ENCODE data around the gene MFAP3.
"Not testable (repeated sequence)": the region's sequence is repeated elsewhere in the genome, so short reads cannot be mapped to it uniquely, and the experiment has no call there.

Gene MFAP3

DNA sequence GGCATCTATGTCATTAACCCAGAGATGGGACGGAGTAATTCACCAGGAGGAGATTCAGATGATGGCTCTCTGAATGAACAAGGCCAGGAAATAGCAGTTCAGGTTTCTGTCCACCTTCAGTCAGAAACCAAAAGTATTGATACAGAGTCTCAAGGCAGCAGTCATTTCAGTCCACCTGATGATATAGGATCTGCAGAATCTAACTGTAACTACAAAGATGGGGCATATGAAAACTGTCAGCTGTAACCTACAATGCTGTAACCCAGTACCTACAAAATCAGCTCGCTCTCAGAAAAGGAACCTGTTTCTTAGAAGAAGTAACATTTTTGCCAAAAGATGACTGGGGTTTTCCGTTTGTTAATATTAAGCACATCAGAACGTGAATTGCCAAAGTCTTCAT, 14.7 kb downstream of the MFAP3 start:
- no peak for DNase-seq (ENCODE audit: low read depth in 2 of 2)

DNA sequence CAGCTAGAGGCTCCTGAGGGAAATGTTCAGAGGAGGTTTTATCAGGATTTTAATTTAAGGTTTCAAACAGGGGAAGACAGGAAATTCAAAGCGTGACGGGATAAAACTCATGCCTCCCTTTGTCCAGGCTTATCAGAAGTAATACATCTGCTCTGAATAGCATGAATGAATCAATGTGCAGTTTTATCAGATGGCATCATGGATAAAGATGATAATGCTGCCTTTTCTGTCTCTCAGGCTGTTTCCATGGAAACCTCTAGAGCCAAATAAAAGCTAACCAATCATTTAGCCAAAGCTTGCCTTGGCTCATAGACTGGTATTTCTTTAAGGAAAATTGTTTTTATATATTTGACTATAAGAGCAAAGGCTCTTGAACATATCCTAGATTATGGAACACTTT, 16.4 kb downstream of the MFAP3 start:
- no peak for DNase-seq (ENCODE audit: low read depth in 2 of 2)

DNA sequence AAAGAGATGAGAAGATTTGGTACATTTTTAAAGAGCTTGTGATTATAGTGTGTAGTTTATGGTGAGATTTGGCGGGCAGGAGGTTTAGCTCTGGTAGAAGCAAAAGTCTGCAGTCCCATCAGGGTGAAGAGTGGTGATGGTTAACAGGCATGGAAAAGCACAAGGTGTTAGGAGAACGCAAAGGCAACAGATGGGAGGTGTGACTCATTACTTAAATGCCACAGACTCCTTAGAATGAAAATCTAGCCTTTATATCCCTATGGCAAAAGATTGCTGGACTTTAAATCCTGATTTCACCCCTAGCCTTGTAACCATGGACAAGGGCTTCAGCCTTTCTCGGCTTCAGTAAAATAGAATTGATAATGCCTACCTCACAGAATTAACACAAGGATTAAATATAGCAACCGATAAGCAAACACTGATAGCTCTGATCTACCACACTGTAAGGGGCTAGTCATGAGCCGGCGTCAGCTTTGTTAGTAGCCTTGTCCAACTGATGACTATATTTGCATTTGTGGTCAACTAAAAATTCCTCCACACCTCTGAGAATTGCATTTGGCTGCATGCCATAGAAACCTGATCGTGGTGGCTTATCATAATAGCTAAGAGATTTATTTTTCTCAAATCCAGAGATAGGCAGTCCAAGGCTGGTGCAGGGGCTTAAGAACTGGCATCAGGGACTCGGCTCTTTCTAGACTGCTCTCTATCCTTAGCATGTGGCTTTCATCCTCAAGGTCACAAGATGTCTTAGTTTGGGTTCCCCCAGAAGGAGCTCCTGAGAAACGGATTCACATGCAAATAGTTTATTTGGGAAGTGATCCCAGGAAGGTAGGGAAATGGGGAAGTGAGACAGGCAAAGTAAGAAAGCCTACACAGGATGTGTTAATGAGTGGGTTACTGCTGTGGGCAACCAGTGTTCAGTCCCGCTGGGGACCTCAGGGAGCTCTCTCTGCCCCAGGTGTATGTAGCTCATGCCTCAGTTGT, 19.6 kb downstream of the MFAP3 start:
- DNase-seq (ENCODE audit: low read depth in 2 of 2): no peak

DNA sequence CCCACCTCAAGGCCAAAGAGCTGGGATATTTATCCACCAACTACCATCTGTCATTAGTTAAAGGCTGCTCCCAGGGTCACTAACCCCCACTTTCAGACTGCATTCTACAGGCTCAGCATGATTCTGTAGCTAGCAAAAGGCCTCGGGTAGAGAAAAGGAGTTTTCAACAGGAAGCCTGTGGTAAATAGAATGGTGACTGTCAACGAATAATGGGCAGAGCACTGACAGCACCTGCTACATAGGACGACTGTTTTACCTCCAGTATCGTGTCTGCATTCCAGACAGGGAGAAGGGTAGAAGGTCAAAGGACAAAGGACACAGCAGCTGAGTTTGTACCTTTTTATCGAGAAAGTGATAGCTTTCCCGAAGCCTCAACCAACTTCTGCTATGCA, 20.3 kb downstream of the MFAP3 start:
- no peak for DNase-seq (ENCODE audit: low read depth in 2 of 2)

DNA sequence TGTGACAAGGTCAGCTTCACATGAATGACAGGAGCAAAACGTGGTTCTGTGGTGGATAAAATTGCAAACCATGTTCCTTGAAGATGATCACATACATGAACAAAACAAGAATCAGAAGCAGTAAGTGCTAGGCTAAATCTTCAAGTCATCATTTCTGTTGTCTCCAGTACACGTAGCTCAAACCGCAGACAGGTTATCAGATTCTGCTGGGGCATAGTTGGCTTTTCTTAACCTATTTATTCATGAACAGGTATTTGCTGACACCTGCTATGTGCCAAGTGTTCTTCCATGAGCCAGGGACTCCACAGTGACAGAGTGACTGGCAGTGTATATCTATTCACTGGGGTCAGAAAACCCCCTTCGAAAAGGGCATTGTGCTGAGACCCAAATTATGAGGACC, 20.8 kb downstream of the MFAP3 start:
- no peak for DNase-seq (ENCODE audit: low read depth in 2 of 2)

DNA sequence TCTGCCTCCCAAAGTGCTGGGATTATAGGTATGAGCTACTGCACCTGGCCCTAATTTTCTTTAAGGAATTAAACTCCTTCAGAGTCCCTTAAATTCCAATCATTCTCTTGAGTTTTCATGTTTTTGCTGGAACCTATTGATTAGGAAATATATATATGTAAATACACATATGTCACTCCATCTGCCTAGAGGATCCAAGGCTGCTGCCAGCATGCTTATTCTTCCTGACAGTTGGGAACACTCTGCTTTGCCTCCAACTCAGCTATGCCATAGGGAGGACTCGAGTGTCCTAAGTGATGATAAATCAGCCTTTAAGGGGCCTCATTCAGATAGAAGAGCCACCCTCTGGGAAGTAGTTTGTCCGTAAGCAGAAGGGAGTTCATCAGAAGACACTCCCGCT, 21.8 kb downstream of the MFAP3 start:
- DNase-seq (ENCODE audit: low read depth in 2 of 2): no peak

DNA sequence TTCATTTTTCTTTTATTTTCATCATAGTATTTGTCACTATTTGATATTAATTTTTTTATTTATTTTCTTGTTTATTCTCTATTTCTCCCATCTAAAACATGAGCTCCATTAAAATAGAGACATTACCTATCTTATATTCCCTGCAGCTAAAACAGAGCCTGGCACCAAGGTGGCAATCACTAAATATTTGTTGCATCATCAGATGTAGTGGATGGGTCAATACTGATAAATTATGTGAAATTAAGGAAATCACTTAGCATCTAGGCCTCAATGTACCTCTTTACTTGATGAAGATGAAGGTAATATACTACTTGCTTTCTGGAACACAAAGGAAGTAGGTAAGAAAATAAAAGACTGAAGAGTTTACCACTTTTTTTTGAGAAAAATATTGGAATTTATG, 24.6 kb downstream of the MFAP3 start:
- DNase-seq (ENCODE audit: low read depth in 2 of 2): no peak

DNA sequence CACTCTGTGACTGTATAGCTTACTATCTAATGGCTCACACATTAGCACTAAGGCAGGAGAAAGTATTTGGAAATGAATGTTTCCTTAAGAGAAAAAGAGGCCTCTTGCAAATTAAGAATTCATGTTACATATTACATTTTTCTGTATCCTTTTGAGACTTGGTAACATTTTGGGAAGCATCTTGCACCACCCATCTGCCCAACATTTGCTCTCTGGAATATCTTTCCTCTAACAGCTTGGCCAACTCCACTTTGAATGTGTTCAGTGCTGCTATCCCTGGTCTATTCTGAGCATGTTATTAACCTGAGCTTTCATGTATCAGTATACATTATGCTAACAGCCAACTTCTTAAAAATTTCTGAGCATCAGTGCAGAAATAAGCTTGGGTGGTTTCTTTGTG, 27.2 kb downstream of the MFAP3 start:
- DNase-seq (ENCODE audit: low read depth in 2 of 2): no peak

DNA sequence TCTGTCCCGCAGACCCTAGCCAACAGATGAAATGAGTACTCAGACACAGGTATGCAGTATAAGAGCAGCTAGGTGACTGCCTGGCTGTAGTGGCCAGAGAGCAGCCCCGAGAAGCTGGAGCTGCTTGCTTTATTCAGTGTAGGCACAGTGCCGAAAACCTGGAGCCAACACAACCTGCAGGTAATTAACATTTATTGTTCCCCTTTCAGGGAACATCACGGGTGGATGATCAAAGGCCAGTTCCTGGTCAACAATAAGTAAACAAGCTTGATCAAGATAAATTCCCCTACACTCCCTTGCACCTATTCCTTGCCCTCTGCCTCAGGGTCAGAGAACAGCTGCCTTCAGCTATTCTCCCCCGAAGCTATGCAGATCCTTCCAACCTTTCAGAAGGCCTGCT, 31.1 kb downstream of the MFAP3 start:
- not testable (repeated sequence) for DNase-seq (ENCODE audit: low read depth in 2 of 2)

DNA sequence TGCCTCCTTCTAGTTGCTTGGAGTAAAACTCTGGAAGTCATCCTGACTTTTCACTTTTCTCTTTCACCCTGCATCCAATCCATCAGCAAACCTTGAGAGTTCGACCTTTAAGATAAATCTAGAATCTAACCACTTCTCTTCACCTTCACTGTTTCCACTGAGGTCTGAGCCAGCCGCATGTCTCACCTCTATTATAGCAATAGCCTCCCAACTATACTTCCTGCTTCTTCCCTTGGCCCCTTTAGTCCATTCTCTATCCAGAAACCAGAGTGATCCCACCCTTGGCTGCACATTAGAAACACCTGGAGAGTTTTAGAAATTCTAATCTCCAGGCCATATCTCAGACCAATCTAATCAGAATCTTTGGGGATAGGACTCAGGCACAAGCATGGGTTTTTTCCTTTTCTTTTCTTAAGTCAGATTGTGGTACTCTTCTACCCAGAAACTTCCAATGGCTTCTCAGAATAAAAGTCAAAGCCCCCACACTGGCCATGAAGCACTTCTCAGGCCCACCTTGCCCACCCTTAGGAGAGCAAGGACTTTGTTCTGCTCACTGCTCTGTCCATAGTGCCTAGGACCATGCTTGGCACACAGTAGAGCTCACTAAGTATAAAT, 33.1 kb downstream of the MFAP3 start:
- no peak for DNase-seq (ENCODE audit: low read depth in 2 of 2)

DNA sequence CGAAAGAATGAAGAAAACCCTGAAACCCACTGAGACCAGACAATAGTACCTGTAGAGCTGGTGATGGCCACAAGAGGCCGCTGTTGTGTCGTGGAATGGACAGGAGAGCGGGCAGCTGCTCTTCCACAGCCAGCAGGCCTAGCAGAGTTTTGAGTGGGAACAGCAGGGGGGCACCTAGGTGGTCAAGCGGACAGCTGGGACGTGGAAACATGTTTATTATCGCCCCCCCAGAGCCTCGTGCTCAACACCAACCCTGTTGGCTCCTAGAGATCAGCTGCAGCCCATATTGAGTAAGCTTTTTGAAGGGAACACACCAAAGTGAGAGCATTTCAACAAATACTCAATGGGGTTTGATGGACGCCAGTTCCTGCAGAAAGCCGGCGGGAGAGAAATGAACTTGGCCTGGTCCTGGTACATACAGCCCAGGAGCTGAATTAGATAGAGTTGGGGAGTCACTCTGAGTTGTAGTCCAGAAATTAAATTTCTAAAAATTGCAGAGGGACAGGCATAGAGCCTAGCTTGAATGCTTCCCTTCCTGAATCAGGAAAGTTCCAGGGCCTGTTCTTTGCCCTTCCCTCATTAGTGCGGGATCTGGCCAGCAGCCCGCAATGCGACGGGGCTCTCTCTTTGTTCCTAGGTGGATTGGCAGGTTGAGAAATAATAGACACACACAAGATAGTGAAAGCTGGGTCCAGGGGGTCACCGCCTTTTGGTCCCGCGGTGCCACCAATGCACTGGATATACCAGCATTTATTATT, 33.8 kb downstream of the MFAP3 start:
- peak; percentile 65 to 79 for DNase-seq (ENCODE audit: low read depth in 2 of 2)

DNA sequence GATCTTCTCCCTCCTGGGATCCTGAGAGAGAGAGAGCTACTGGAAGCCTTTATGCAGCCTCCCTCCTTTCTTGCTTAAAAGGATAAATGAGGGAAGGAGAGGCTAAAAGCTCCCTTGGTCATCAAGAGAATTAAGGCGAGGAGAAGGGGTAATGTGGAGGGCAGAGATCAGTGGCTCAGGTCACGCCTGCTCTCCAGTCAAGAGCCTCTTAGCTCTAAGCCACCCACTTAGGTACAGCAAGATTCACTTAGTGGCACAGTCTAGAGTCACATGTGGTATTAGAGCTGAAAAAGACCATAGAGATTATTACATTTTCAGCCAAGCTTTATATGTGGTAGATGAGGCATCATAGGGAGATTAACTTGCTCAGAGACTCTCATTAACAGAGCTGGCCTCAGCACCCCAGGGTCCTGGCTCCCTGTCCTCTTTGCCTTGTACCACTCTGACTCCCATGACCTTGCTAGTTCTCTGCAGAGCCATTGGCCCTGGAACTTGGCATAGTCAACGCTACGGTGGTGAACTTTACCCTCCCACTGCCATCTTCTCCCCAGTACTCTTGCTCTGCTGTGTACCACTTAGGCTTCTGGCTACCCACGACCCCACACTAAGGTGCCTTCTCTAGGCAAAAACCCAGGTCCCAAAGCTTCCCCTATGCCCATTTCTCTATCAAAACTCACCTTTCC, 37.6 kb downstream of the MFAP3 start:
- no peak for DNase-seq (ENCODE audit: low read depth in 2 of 2)

DNA sequence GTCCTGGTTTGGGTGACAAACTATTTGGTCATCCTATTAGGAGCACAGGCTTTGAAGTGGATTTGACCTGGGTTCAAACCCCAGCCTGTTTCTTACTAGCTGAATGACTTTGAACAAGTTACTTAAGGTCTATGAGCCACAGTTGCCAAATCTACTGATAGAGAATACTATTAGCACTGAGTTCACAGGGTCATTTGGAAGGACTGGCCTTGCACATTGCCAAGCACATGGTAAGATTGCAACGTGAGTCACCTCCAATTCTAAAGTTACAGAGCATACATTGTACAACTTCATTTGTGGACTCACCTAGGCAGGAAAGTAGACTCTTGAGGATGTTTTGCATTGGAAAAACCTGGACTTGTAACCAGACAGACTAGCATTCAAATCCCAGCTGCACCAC, 38.9 kb downstream of the MFAP3 start:
- no peak for DNase-seq (ENCODE audit: low read depth in 2 of 2)

DNA sequence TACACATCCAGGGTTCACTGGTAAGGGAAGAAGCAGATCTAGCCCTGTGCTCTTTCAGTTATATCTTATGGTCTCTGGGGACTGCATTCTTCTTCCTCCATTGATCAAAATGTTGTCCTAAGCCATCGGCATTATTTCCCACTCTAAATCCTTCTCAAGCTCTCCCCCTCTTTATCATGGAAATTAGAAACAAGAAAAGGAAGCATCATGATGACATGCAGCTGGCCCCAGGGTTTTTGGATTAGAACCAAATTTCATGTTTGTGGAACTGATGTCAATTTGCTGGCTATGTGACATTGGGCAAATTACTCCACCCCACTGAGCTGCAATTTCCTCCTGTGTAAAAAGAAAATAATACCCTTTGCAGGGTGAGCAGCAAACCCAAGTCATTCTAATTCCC, 39.5 kb downstream of the MFAP3 start:
- no peak for DNase-seq (ENCODE audit: low read depth in 2 of 2)

DNA sequence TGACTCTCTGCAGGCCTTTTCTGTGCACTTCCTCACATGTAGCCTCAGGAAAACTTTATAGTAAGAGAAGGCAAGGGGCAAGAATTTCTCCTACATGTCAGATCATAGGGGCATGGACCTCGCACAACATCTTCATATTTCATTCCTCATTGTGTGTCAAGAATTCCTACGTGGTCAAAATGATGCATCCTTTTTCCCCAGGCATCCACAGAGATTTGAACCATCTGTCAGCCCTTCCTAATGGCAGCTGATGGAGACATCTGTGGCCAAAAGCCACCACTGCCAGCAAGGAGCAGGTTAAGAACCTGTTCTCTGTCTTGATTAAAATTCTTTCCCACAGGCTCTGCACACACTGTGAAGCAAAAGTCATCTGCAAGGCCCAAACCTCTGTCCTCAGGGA, 42.5 kb downstream of the MFAP3 start:
- DNase-seq (ENCODE audit: low read depth in 2 of 2): no peak

DNA sequence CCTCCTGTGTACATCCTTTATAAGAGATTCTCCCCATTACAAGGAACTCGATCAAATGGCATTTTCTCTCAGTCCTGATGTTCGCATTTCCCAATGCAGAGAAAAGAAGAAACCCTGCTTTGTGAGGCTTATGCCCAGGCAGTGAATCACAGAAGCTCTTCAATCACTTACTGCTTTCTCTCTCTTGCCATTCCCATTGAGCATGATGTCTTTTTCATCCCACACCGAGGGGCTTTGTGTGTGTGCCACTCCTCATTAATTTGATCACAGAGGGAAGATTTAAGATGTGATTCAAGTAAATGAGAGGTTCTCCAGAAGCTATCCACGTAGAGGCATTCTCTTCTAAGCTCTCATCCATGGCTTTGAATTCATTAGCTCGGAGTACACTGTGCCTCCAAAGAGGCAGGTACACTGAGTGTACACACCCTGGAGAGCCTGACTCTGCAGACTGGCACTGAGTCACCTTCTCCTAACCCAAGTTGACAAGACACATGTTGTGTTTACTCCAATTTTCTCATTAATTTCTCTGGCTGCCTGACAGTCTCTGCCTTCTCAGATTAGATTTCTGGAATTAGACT, 45.4 kb downstream of the MFAP3 start:
- no peak for DNase-seq (ENCODE audit: low read depth in 2 of 2)

DNA sequence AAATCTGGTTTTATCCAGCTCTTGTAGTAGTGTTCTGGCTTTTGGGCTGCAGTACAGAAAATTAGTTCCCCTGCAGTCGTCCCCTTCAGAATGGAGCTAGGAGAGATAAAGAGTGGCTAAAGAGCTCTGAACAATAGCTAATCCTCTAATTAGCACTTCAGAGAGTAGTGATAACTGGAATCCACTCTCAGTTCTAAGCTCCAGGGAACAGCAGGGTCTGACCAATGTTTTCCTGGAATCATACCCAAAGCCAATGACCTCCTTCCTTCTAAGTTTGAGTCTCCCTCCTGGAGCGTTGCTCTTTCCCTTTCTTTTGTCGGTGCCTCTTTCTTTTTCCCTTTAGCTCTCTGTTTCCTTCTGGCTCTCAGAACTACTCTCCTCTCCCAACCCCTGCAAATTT, 47.4 kb downstream of the MFAP3 start:
- DNase-seq (ENCODE audit: low read depth in 2 of 2): no peak

DNA sequence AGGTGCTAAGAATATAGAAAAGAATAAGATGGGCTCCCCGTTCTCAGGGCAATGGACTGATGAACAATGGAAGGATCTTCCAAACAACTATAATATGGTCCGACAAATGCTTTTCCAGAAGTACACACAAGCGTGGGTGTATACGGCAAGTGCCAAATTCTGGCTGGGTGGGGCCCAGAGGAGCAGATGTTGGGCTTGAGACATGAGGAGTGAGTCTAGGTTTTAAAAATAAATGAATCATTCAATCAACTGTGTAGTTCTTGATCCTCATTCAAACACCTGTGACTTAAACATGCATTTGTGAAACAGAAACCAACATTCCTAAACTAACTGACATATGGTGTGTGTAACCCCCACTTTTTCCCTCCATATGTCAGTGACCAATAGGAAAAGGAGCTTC, 47.9 kb downstream of the MFAP3 start:
- DNase-seq (ENCODE audit: low read depth in 2 of 2): no peak

DNA sequence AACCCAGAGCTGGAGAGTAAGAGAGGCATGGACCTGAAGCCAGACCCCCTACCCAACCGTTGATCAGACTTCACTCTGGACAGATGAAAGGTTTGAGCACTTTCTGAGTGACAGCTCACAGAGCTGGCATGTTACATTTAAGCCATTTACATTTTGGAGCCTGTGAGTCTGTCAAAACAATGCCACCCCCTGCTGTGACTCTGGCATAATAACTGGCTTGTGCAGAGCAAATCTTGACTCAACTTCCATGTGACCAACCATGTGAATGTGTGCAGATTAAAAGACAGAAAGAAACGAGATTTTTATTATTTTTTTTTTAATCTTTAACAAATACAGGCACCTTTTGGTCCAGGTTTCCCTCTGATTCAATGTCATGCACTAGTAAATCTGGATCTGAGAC, 48.5 kb downstream of the MFAP3 start:
- DNase-seq (ENCODE audit: low read depth in 2 of 2): no peak

DNA sequence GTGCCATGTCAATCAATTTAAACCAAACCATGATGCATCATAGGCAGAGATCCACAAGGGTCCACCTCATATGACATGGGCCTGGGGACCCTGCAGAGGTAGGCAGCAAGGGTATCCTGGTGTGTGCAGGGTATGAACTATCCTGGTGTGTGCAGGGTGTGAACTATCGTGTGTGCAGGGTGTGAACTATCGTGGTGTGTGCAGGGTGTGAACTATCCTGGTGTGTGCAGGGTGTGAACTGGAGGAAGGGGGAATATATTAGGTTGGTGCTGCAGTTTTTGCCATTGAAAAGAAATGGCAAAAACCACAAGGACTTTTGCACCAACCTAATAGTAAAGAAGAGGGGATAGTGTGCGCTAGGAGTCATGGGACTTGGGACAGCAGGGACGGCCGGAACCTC, 50.0 kb downstream of the MFAP3 start:
- DNase-seq (ENCODE audit: low read depth in 2 of 2): no peak

DNA sequence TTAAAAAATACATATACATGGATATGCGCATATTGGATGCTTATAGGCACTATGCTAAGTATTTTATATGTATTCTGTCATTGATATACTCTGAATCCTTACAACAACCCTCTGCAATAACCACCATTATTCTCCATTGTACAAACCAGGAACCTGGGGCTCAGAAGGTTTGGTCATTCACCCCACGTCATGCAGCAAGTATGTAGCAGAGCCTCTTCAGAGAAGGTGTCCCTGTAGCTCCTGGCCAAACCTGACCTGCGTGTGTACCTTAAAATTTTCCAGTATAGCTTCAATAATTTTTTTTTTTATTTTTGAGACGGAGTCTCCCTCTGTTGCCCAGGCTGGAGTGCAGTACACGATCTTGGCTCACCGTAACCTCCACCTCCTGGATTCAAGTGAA, 51.9 kb downstream of the MFAP3 start:
- DNase-seq (ENCODE audit: low read depth in 2 of 2): no peak

Data from stimulated activated CD8-positive, alpha-beta memory T cell treated with anti-CD3 and anti-CD28 coated beads, Interleukin-7, amount 100 ng/mL, for 1 hour (primary cell).